HFF-Myc (cell line): ENCODE measurements around the gene GRIK4.

ENCODE experiments used
- DNase-seq: peaks from one replicate; pipeline ENCODE4 v3.0.0-alpha.2; 2011; ENCODE audit warnings: low read depth; ENCODE audit errors: extremely low read depth
- H3K4me3 ChIP-seq: replicated peaks from 2 replicates; pipeline ENCODE4 v1.5.1; 2011; ENCODE audit warnings: low read depth, mild to moderate bottlenecking, control low read depth, low read length
- TF ChIP-seq, protein P1 (sequence below): IDR thresholded peaks from 2 replicates; pipeline ENCODE4 v1.5.1; 2012; ENCODE audit warnings: mild to moderate bottlenecking, low read depth, low read length, control low read depth; ENCODE audit errors: missing control alignments

GRIK4 gene

DNA sequence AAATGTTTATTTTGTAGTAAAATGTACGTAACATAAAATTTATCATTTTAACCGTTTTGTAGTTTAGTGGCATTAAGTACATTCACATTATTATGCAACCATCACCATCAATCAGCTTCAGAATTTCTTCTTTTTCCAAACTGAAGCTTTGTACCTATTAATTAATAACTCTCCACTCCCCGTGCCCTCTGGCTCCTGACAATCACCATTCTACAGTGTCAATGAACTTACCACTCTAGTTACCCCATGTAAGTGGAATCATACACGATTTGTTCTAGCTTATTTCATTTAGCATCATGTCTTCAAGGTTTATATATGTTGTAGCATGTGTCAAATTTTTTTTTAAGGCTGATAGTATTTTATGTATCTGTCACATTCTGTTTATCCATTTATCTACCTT is 522.1 kb downstream of the GRIK4 start:
- H3K4me3 ChIP-seq = no peak overlapping the region
- TF ChIP-seq, protein P1, sequence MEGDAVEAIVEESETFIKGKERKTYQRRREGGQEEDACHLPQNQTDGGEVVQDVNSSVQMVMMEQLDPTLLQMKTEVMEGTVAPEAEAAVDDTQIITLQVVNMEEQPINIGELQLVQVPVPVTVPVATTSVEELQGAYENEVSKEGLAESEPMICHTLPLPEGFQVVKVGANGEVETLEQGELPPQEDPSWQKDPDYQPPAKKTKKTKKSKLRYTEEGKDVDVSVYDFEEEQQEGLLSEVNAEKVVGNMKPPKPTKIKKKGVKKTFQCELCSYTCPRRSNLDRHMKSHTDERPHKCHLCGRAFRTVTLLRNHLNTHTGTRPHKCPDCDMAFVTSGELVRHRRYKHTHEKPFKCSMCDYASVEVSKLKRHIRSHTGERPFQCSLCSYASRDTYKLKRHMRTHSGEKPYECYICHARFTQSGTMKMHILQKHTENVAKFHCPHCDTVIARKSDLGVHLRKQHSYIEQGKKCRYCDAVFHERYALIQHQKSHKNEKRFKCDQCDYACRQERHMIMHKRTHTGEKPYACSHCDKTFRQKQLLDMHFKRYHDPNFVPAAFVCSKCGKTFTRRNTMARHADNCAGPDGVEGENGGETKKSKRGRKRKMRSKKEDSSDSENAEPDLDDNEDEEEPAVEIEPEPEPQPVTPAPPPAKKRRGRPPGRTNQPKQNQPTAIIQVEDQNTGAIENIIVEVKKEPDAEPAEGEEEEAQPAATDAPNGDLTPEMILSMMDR = no peak
- DNase-seq = no peak

DNA sequence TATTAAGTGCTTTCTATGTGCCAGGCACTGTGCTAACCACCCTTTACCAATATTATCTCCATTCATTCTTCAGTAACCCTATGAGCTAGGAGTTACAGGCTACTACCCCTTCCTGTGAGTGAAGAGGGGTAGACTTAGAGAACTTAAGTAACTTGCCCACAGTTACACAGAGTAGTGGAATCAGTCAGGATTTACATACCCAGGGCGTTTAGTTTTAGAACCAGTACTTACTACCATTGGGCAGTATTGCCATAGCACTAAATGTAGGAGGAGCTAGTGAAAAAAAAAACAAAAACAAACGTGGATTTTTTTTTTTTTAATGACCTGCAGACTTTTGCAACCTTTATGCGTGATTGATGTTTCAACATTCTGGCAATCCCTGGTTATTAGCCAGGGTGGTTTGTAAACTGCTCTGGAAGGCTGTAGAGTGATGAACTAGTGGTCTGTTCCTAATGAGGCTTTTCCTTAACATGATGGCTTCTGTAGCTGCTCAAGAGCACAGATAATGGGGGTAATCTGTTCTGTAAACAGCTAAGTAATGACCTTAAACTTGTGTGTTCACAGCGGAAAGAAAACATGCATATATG is 523.7 kb downstream of the GRIK4 start:
- no peak for DNase-seq
- H3K4me3 ChIP-seq = no peak overlapping the region
- TF ChIP-seq, protein P1 = no peak

DNA sequence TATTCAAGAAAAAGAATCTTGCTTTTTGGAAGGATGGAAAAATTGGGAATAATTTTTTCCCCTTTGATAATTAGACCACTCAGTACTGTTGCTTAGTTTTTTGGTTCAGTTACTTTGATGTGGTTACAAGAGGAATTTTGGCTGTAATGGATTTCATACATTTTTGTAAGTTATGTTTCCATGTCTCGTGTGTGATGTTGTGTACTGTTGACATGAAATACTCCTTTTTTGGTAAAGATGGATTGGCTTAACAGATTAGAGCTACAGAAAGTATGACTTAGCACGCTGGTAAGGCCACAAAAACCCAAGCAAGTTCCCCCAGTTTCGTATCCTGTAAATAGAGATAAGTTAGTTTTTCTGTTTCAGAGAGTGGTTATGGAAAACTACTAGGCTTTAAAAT is 524.2 kb downstream of the GRIK4 start:
- no peak overlapping the region for H3K4me3 ChIP-seq
- no peak for DNase-seq
- TF ChIP-seq, protein P1 = no peak

DNA sequence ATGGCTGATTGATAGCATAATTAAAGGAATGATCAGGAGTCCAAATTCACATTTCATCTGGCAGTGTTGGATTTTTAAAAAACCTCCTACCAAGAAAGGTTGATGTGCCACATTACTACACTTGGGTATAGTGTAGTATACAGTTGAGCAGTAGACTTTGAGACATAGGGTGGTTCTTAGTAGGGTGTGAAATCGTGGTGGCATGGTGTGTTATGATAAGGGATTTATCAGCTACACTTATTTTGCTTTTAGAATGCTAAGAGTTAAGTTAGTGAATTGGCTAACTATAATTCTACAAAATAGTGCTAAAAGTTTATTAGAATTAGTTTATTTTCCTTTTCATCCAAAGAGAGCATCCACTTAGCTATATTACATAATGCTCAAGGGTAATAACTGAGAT is 525.5 kb downstream of the GRIK4 start:
- TF ChIP-seq, protein P1 = no peak
- DNase-seq = no peak

More for the DNA sequence above, 525.5 kb downstream of the GRIK4 start:
- H3K4me3 ChIP-seq = no peak overlapping the region
